ENCODE results near the gene LRG1. TPM values are rescaled to one million over a fixed set of nuclear protein-coding genes. Genes with fewer than 3 reads are reported as not detected.

LRG1 gene
- total and polyA plus RNA-seq, 2 experiments from 2014 or later = 6.3 to 9.8 TPM

- Histone ChIP-seq H3K79me2 (no peaks in the 10 kb centered on the region), H3K4me1 (ENCODE audit: insufficient read depth) (no peaks in the 10 kb centered on the region), H3K9me2 (replicated peaks; ENCODE audit: insufficient read depth) (no peaks in the 10 kb centered on the region), H3K36me3 (replicated peaks; ENCODE audit: insufficient read depth, low read depth) (no peaks in the 10 kb centered on the region), H3K4me2 (no peak overlapping the region), H3K4me3 (no peak overlapping the region), H3K9me3 (ENCODE audit: low read depth) (no peaks in the 10 kb centered on the region), H2AFZ (no peak overlapping the region), H4K20me1 (ENCODE audit: insufficient read depth, poor library complexity, severe bottlenecking) (no peaks in the 10 kb centered on the region), H3K27me3 (no peaks in the 10 kb centered on the region), H3K27ac (no peak overlapping the region)
- no peak for DNase-seq (ENCODE audit: low spot score)
- TF ChIP-seq CTCF (IDR thresholded peaks at IDR 0.05; ENCODE audit: poor library complexity) (no peak), EZH2 (IDR thresholded peaks at IDR 0.05; ENCODE audit: borderline replicate concordance) (no peak), EZH2phosphoT487 (IDR thresholded peaks at IDR 0.05; ENCODE audit: low read depth, severe bottlenecking, unreplicated experiment) (no peak)
- 92% methylated on average over 12 of the region's 12 CpGs for WGBS (ENCODE audit: low lambda C conversion rate, missing lambda C conversion rate)
These were observed 32.7 kb downstream of the LRG1 start for GRCh38 chr19:4507150-4507452.

GRCh38 chr19:4506449-4507149 is 33.2 kb downstream of the LRG1 start:
- H3K9me2 ChIP-seq (replicated peaks; ENCODE audit: insufficient read depth) = no peaks in the 10 kb centered on the region
- H4K20me1 ChIP-seq (ENCODE audit: insufficient read depth, poor library complexity, severe bottlenecking) = no peaks in the 10 kb centered on the region
- DNase-seq (ENCODE audit: low spot score) = no peak
- no peaks in the 10 kb centered on the region for H3K9me3 ChIP-seq (ENCODE audit: low read depth)
- H3K4me3 ChIP-seq = no peak overlapping the region
- no peaks in the 10 kb centered on the region for H3K79me2 ChIP-seq
- H3K27me3 ChIP-seq = no peaks in the 10 kb centered on the region
- no peak overlapping the region for H3K4me2 ChIP-seq
- no peak overlapping the region for H2AFZ ChIP-seq
- 89% methylated on average over 17 of the region's 17 CpGs for WGBS (ENCODE audit: low lambda C conversion rate, missing lambda C conversion rate)
- no peak for TF ChIP-seq EZH2 (IDR thresholded peaks at IDR 0.05; ENCODE audit: borderline replicate concordance)
- TF ChIP-seq CTCF (IDR thresholded peaks at IDR 0.05; ENCODE audit: poor library complexity) = no peak
- no peak for TF ChIP-seq EZH2phosphoT487 (IDR thresholded peaks at IDR 0.05; ENCODE audit: low read depth, severe bottlenecking, unreplicated experiment)
- no peaks in the 10 kb centered on the region for H3K36me3 ChIP-seq (replicated peaks; ENCODE audit: insufficient read depth, low read depth)
- no peak overlapping the region for H3K27ac ChIP-seq
- no peaks in the 10 kb centered on the region for H3K4me1 ChIP-seq (ENCODE audit: insufficient read depth)

GRCh38 chr19:4505570-4506448 is 34.0 kb downstream of the LRG1 start:
- no peaks in the 10 kb centered on the region for H3K27me3 ChIP-seq
- H3K9me3 ChIP-seq (ENCODE audit: low read depth) = no peaks in the 10 kb centered on the region
- H3K79me2 ChIP-seq = no peaks in the 10 kb centered on the region
- DNase-seq (ENCODE audit: low spot score) = no peak
- no peaks in the 10 kb centered on the region for H3K4me1 ChIP-seq (ENCODE audit: insufficient read depth)
- H3K9me2 ChIP-seq (replicated peaks; ENCODE audit: insufficient read depth) = no peaks in the 10 kb centered on the region
- H3K4me2 ChIP-seq = no peak overlapping the region
- H4K20me1 ChIP-seq (ENCODE audit: insufficient read depth, poor library complexity, severe bottlenecking) = no peaks in the 10 kb centered on the region
- TF ChIP-seq EZH2phosphoT487 (IDR thresholded peaks at IDR 0.05; ENCODE audit: low read depth, severe bottlenecking, unreplicated experiment) (no peak), EZH2 (IDR thresholded peaks at IDR 0.05; ENCODE audit: borderline replicate concordance) (no peak), CTCF (IDR thresholded peaks at IDR 0.05; ENCODE audit: poor library complexity) (no peak)
- 96% methylated on average over 33 of the region's 34 CpGs for WGBS (ENCODE audit: low lambda C conversion rate, missing lambda C conversion rate)
- no peak overlapping the region for H3K27ac ChIP-seq
- no peak overlapping the region for H3K4me3 ChIP-seq
- H2AFZ ChIP-seq = no peak overlapping the region
- no peaks in the 10 kb centered on the region for H3K36me3 ChIP-seq (replicated peaks; ENCODE audit: insufficient read depth, low read depth)

Data from hepatocyte (in vitro differentiated cells).